GM12878 (cell line): ENCODE data around the gene ZNF608. TPM values are rescaled to one million over a fixed set of nuclear protein-coding genes. Genes with fewer than 3 reads are reported as not detected.

Experiments used
- ATAC-seq: fragments of 200-7000 bp; cut with Tn5 transposase; 3 replicates; pipeline ENCODE4 v1.9.1; 2020; ENCODE audit warnings: mild to moderate bottlenecking, moderate library complexity
- BruUV-seq: library from RNA; stranded (reverse); fragments of 400-500 nt; replicated peaks from 2 replicates; lab custom pipeline; 2021; lab: Mats Ljungman, UMichigan
- CTCF ChIA-PET: fragments of 300-600 bp; sonication (Branson Sonifier 250); formaldehyde crosslinking; extraction: SDS; loops from one replicate; lab custom pipeline; 2021; ENCODE audit warnings: inconsistent platforms; lab: Yijun Ruan, JAX
- POLR2A ChIA-PET: fragments of 350-600 bp; formaldehyde crosslinking; extraction: SDS; loops from one replicate; lab custom pipeline; 2021; ENCODE audit warnings: inconsistent platforms; lab: Charles Lee
- RAD21 ChIA-PET: fragments of 300-600 bp; sonication (Branson Sonifier 250); formaldehyde crosslinking; loops from one replicate; lab custom pipeline; 2023; ENCODE audit warnings: antibody characterized with exemption; ENCODE audit not compliant: unreplicated experiment; lab: Charles Lee
- SMC1A ChIA-PET: fragments of 300-600 bp; sonication (Branson Sonifier 250); formaldehyde crosslinking; loops from one replicate; lab custom pipeline; 2023; ENCODE audit not compliant: unreplicated experiment, uncharacterized antibody; lab: Charles Lee
- DNase-seq: peaks from one replicate; pipeline ENCODE4 v3.0.0-alpha.2; 2011; ENCODE audit warnings: low read depth, low spot score
- FAIRE-seq: peaks from 3 replicates; lab custom pipeline; 2011; peaks lifted over from hg19 to GRCh38; lab: Jason Lieb, UNC
- H2AFZ ChIP-seq: 2 replicates; pipeline ENCODE4 v1.6.0; 2011; ENCODE audit warnings: low read depth, low read length, control low read depth; ENCODE audit not compliant: control insufficient read depth
- H3K27ac ChIP-seq: 2 replicates; pipeline ENCODE4 v1.5.1; 2011; ENCODE audit warnings: control low read depth; ENCODE audit not compliant: control insufficient read depth, insufficient read depth
- H3K27me3 ChIP-seq, 2 experiments: replicated peaks in 1 of 2; 2 replicates each; pipeline versions ENCODE4 v1.6.0 to v1.6.1; 2011; ENCODE audit warnings: low read length in 1 of 2; ENCODE audit not compliant: control insufficient read depth in 2 of 2, insufficient read depth in 2 of 2
- H3K36me3 ChIP-seq, 2 experiments: 2 replicates each; pipeline ENCODE4 v1.5.1; 2011; ENCODE audit warnings: low read length in 1 of 2; ENCODE audit not compliant: control insufficient read depth in 2 of 2, insufficient read depth in 2 of 2
- H3K4me1 ChIP-seq: 2 replicates; pipeline ENCODE4 v1.6.1; 2011; ENCODE audit warnings: mild to moderate bottlenecking, low read length, moderate library complexity, mixed read lengths; ENCODE audit not compliant: control insufficient read depth, insufficient read depth
- H3K4me2 ChIP-seq: 2 replicates; pipeline ENCODE4 v1.6.0; 2011; ENCODE audit warnings: control low read depth; ENCODE audit not compliant: control insufficient read depth, insufficient read depth
- H3K4me3 ChIP-seq: fragments of 200-600 bp; sonication (generic); 2 replicates; pipeline ENCODE4 v1.5.1; 2016
- H3K79me2 ChIP-seq: 2 replicates; pipeline ENCODE4 v1.6.0; 2011; ENCODE audit warnings: low read length; ENCODE audit not compliant: control insufficient read depth, insufficient read depth
- H3K9ac ChIP-seq: 2 replicates; pipeline ENCODE4 v1.8.0; 2011; ENCODE audit warnings: low read length, control low read depth, mixed read lengths; ENCODE audit not compliant: control insufficient read depth, insufficient read depth
- H3K9me3 ChIP-seq: replicated peaks from 3 replicates; pipeline ENCODE4 v1.5.1; 2011; ENCODE audit warnings: mild to moderate bottlenecking, low read length; ENCODE audit not compliant: control insufficient read depth, insufficient read depth
- H4K20me1 ChIP-seq: 2 replicates; pipeline ENCODE4 v1.6.0; 2011; ENCODE audit not compliant: control insufficient read depth, insufficient read depth
- EGR1 ChIP-seq, 2 experiments: IDR thresholded peaks; 1 replicate in 1 of 2; 2 replicates in 1 of 2; pipeline ENCODE4 v1.6.1; 2011 to 2012; ENCODE audit warnings: low read depth in 2 of 2, low read length in 2 of 2, borderline replicate concordance in 1 of 2, mild to moderate bottlenecking in 1 of 2, moderate library complexity in 1 of 2
- ESRRA ChIP-seq: IDR thresholded peaks from 2 replicates; pipeline ENCODE4 v1.6.1; 2012; ENCODE audit warnings: mild to moderate bottlenecking, low read length, improper control_type of control experiment
- ETV6 ChIP-seq, 2 experiments: fragments of 450-650 bp in 1 of 2; IDR thresholded peaks in 1 of 2; conservative IDR thresholded peaks in 1 of 2; 2 replicates each; pipeline ENCODE4 v1.6.1; 2014; ENCODE audit warnings: antibody characterized with exemption in 1 of 2, borderline replicate concordance in 1 of 2, low read depth in 1 of 2, mild to moderate bottlenecking in 1 of 2, moderate library complexity in 1 of 2
- NFXL1 ChIP-seq: fragments of 450-650 bp; IDR thresholded peaks from 2 replicates; pipeline ENCODE4 v1.6.1; 2017; ENCODE audit warnings: antibody characterized with exemption, mild to moderate bottlenecking, borderline replicate concordance
- NRF1 ChIP-seq: conservative IDR thresholded peaks from 2 replicates; pipeline ENCODE4 v1.6.1; 2011; ENCODE audit warnings: mild to moderate bottlenecking, low read depth, low read length, improper control_type of control experiment
- PAX8 ChIP-seq: fragments of 450-650 bp; IDR thresholded peaks from 2 replicates; pipeline ENCODE4 v1.6.1; 2017; ENCODE audit warnings: mild to moderate bottlenecking, moderate library complexity
- RAD21 ChIP-seq: IDR thresholded peaks from 2 replicates; pipeline ENCODE4 v1.6.1; 2011; ENCODE audit warnings: mild to moderate bottlenecking, low read depth, low read length, moderate library complexity; ENCODE audit not compliant: insufficient read depth
- SIN3A ChIP-seq: IDR thresholded peaks from 2 replicates; pipeline ENCODE4 v1.6.1; 2012; ENCODE audit warnings: low read depth, low read length, improper control_type of control experiment
- WGBS: methylation state at CpG from one replicate; pipeline ENCODE4 v1.1.6; 2016; ENCODE audit warnings: low lambda C conversion rate; ENCODE audit not compliant: insufficient replicate concordance, insufficient coverage; ENCODE audit errors: missing lambda C conversion rate; 5-methylcytosine and 5-hydroxymethylcytosine counted together
- in situ Hi-C: fragments of 300-500 bp; cut with MboI; formaldehyde crosslinking; loops from 9 replicates; pipeline ENCODE4 v1.14.3; 2018; ENCODE audit warnings: mixed read lengths
- intact Hi-C: fragments of 100-400 bp; cut with micrococcal nuclease; formaldehyde crosslinking; loops from one replicate; pipeline ENCODE4 v1.14.2; 2022; ENCODE audit not compliant: unreplicated experiment
- polyA plus RNA-seq, 11 experiments: library from polyadenylated mRNA; depleted of rRNA in 4 of 11; unstranded in 6 of 11; stranded (reverse) in 5 of 11; fragments of >200 nt; fragmentation: Nextera tagmentation in 4 of 11; fragmentation: Illumina TruSeq in 1 of 11; extraction: Ambion mirVana in 4 of 11; extraction: Trizol in 1 of 11; gene quantifications; 1 replicate in 1 of 11; 2 replicates in 10 of 11; pipeline versions ENCODE4 v1.2.1 to v1.2.3, GENCODE V29; 2011 to 2016; ENCODE audit warnings: inconsistent platforms in 2 of 11, missing spikeins in 2 of 11, low read depth in 1 of 11
- total RNA-seq, 4 experiments: library from RNA; depleted of rRNA in 3 of 4; stranded (reverse); fragments of >200 nt in 3 of 4; fragmentation: Illumina TruSeq in 1 of 4; extraction: Trizol in 1 of 4; gene quantifications; 2 replicates each; pipeline versions ENCODE4 v1.2.1 to v1.2.3, GENCODE V29; 2013 to 2021
- TF ChIP-seq, protein P1 (sequence below): fragments of 450-650 bp; IDR thresholded peaks from 2 replicates; pipeline ENCODE4 v1.6.1; 2018; ENCODE audit warnings: mild to moderate bottlenecking, low read depth, moderate library complexity; ENCODE audit not compliant: partially characterized antibody

Gene ZNF608
- total and polyA plus RNA-seq, 10 of the 15 experiments (the other 5 are each of a cell fraction or from before 2014, with no cell fraction given), result 0.19 to 6.7 (median 0.64) TPM

DNA sequence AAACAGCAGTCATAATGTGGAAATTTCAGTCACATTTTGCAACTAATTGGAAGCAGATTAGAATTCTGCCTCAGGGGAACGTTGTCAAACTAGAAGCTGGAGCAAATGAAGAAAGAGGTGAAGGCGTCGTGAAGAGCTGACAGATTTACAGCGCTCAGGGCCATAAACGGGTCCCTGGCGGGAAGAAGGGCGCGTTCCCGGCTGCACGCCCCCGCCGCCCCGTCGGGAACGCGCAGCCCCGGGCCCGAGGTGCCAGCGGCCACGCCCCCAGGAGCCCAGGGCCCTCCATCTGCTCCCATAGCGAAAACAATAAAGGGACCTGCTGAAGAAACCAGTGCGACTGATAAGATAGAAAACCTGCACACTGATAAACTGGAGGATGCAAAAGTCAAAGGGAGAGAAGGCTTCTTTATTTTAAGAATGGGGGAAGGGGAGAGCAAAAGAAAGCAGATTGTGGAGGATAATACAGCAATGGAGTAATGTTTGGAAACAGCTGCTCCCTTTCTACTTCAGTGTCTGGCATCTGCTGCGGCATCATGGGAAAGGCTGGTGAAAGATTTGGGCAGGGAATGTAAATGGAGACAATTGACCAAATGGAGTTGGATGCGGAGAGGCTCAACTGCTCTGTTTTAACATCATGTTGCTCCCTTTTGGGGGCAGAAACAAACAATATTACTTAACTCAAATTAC lies 11.1 kb downstream of the ZNF608 start:
- no peaks in the 10 kb centered on the region for H3K27me3 ChIP-seq
- peaks cover 79% of the 10 kb centered on the region for H3K79me2 ChIP-seq
- no TSS peak for BruUV-seq
- ATAC-seq (no peak), DNase-seq (no peak), FAIRE-seq (no peak)
- 13% methylated on average over 24 of the region's 24 CpGs for WGBS
- H3K4me3 ChIP-seq, result peak overlapping the region; percentile 9; the same call in 1 of the 2 replicates
- TF ChIP-seq EGR1 (IDR thresholded peaks at IDR 0.05; ENCODE audit: borderline replicate concordance in 1 of 2, low read depth in 2 of 2, low read length in 2 of 2), result peak in 1 of 2 experiments; percentile 48; a peak in 1 of 3 replicates
- TF ChIP-seq SIN3A, result no peak
- H3K36me3 ChIP-seq, result no peaks in the 10 kb centered on the region
- in situ Hi-C loops, result no loop called here
- no peak overlapping the region for H3K9ac ChIP-seq
- H3K4me1 ChIP-seq, result peaks cover 9% of the 10 kb centered on the region
- H3K4me2 ChIP-seq, result peak overlapping the region; percentile 56; the same call in 1 of the 2 replicates
- SMC1A ChIA-PET, result interaction anchor here (0.8 to 5.7 kb wide), 8 partner anchors 7 to 272 kb away, joined by 3 to 25 read pairs (median 5); no protein-coding TSS in a partner anchor
- RAD21 ChIA-PET, result interaction anchor here (0.8 to 7.0 kb wide), 6 partner anchors 12 to 186 kb away, joined by 3 to 42 read pairs (median 6); partner anchors contain the start of gene ZNF608
- POLR2A ChIA-PET, result interaction anchor here (0.7 to 1.3 kb wide), 4 partner anchors 11 to 296 kb away, joined by 3 to 5 read pairs (median 4); no protein-coding TSS in a partner anchor
- H3K27ac ChIP-seq, result no peak overlapping the region
- no peaks in the 10 kb centered on the region; the same call in 2 of the 3 replicates for H3K9me3 ChIP-seq
- CTCF ChIA-PET, result interaction anchor here (1.1 kb wide), 1 partner anchor 11 kb away, joined by 3 read pairs; no protein-coding TSS in a partner anchor
- H4K20me1 ChIP-seq, result no peaks in the 10 kb centered on the region
- intact Hi-C loops, result no loop called here
- H2AFZ ChIP-seq, result no peak overlapping the region

DNA sequence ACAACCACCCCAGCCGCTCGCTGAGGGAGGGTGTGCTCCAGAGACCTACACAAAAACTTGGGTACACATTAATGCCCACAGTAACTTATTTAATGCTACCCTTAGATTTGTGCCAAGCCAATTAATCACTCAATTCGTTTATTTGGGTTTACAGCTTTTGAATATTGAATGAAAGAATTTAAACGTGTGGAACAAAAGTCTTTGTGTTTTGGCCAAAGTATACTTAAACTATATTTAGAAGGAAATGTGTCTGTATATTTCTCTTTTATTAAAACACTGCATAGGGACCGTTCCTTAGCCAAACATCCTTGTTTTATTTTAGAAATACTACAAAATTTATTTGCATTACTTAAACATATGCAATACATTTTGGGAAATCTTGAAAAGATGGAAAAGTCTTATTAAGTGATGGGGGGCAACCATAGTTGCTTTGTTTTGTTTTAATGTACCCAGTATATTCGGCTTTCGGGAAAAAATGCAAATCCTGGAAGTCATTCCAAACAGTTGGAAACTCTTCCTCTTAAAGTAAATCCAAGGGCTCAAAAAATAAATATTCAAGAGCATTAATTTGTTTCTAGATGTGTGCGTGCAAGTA lies 11.8 kb downstream of the ZNF608 start:
- ATAC-seq (no peak), DNase-seq (no peak), FAIRE-seq (no peak)
- ChIA-PET CTCF (no interaction called here), SMC1A (interaction anchor here (1.6 kb wide), 1 partner anchor 10 kb away, joined by 6 read pairs; no protein-coding TSS in a partner anchor), RAD21 (interaction anchor here (0.6 to 2.0 kb wide), 2 partner anchors 8 to 186 kb away, joined by 3 to 7 read pairs; no protein-coding TSS in a partner anchor), POLR2A (interaction anchor here (1.3 kb wide), 1 partner anchor 10 kb away, joined by 4 read pairs; no protein-coding TSS in a partner anchor)
- no peaks in the 10 kb centered on the region for H3K27me3 ChIP-seq
- 64% methylated on average over 8 of the region's 8 CpGs for WGBS
- H3K4me2 ChIP-seq, result peak overlapping the region; percentile 44; the same call in 1 of the 2 replicates
- peak overlapping the region; percentile 9; the same call in 1 of the 2 replicates for H3K4me3 ChIP-seq
- no peak overlapping the region for H3K9ac ChIP-seq
- no peaks in the 10 kb centered on the region for H3K36me3 ChIP-seq
- peaks cover 15% of the 10 kb centered on the region for H3K4me1 ChIP-seq
- intact Hi-C loops, result no loop called here
- in situ Hi-C loops, result no loop called here
- peaks cover 75% of the 10 kb centered on the region for H3K79me2 ChIP-seq
- no TSS peak for BruUV-seq
- H3K27ac ChIP-seq, result no peak overlapping the region
- H4K20me1 ChIP-seq, result no peaks in the 10 kb centered on the region
- no peak overlapping the region for H2AFZ ChIP-seq
- H3K9me3 ChIP-seq, result no peaks in the 10 kb centered on the region; the same call in 2 of the 3 replicates
- TF ChIP-seq NRF1 (no peak), ETV6 (conservative IDR thresholded peaks at IDR 0.05 in 1 of 2, IDR thresholded peaks at IDR 0.05 in 1 of 2; ENCODE audit: borderline replicate concordance in 1 of 2, low read depth in 1 of 2) (no peak), RAD21 (no peak), PAX8 (no peak), NFXL1 (no peak), ESRRA (no peak)
- TF ChIP-seq, protein P1, sequence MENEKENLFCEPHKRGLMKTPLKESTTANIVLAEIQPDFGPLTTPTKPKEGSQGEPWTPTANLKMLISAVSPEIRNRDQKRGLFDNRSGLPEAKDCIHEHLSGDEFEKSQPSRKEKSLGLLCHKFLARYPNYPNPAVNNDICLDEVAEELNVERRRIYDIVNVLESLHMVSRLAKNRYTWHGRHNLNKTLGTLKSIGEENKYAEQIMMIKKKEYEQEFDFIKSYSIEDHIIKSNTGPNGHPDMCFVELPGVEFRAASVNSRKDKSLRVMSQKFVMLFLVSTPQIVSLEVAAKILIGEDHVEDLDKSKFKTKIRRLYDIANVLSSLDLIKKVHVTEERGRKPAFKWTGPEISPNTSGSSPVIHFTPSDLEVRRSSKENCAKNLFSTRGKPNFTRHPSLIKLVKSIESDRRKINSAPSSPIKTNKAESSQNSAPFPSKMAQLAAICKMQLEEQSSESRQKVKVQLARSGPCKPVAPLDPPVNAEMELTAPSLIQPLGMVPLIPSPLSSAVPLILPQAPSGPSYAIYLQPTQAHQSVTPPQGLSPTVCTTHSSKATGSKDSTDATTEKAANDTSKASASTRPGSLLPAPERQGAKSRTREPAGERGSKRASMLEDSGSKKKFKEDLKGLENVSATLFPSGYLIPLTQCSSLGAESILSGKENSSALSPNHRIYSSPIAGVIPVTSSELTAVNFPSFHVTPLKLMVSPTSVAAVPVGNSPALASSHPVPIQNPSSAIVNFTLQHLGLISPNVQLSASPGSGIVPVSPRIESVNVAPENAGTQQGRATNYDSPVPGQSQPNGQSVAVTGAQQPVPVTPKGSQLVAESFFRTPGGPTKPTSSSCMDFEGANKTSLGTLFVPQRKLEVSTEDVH, result no peak
